8988T (cell line): ENCODE results near the gene EML4.
"Not testable (repeated sequence)": the region's sequence is repeated elsewhere in the genome, so short reads cannot be mapped to it uniquely, and the experiment has no call there.

Experiments
- DNase-seq: peaks from one replicate; pipeline ENCODE4 v3.0.0; 2011

Gene EML4

DNA sequence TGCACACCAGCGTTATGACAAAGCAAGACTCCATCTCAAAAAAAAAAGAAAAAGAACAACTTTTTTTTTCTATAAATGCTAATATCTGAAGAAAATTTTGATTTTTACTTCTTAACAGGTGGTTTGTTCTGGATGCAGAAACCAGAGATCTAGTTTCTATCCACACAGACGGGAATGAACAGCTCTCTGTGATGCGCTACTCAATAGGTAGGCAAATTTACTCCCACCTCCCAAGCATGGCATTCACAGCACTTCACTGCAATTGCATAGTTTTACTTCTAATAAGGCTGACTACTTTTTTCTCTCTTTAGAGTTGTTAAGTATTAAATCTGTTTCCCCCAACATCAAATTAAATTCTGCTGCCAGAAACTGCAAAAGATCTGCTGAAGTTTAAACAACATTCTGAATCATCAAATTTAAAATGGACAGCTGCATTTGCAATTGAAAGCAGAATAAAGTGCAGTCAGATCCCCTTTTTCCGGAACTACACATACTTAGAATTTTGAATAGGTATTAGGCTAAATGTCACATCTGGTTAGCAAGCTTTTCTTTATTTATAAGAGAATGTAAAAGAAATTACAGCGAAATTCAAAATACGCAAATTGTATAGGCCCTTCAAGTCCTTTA is 146.8 kb downstream of the EML4 start:
- DNase-seq = no peak

- DNase-seq = no peak
Measured at GRCh38 chr2:42316910-42317309, 147.8 kb downstream of the EML4 start.

GRCh38 chr2:42317486-42317885 is 148.3 kb downstream of the EML4 start:
- no peak for DNase-seq

- no peak for DNase-seq
Measured at GRCh38 chr2:42317945-42318344, 148.8 kb downstream of the EML4 start.

GRCh38 chr2:42319265-42319664 is 150.1 kb downstream of the EML4 start:
- DNase-seq = no peak

GRCh38 chr2:42321452-42322064 is 152.4 kb downstream of the EML4 start:
- DNase-seq = no peak

- no peak for DNase-seq
Measured at GRCh38 chr2:42324244-42324643, 155.1 kb downstream of the EML4 start.

DNA sequence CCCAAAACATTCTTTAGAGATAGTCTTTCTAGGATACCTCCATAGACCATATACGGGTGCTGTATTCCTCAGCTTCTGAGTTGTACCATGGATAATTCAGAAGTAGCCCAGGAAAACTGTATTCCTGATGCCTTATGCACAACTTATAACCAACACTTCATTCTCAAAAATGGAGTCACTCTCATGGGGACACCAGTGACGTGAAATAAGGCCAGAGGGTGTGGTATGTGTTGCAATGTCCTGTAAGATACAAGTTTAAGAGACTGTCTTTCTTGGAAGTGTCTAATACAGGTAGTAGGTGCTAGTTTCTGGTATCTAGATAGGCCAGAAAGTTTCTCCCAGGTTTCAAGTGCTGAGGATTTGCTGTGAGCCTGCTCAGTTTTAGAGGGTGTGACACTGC is 155.8 kb downstream of the EML4 start:
- DNase-seq = no peak

DNA sequence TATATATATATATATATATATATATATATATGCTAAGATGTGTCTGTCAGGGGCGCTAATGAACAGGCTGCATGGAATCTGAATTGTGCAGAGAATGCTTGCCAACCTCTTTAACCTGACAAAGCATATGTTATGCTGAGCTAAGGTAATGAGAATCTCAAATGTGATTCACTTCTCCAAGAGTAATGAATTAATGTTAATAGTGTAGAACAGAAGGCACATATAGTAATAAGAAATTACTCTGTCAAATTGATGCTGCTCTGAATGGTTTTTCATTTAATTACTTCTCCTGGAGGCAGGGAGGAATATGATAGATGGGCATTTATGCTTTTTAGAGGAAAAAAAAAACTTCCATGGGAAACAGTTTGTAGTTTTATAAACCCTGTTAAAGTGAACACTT is 156.5 kb downstream of the EML4 start:
- DNase-seq = no peak

- DNase-seq = no peak
Measured at GRCh38 chr2:42327125-42327524, 158.0 kb downstream of the EML4 start.

- no peak for DNase-seq
Measured at GRCh38 chr2:42328148-42328833, 159.1 kb downstream of the EML4 start.

DNA sequence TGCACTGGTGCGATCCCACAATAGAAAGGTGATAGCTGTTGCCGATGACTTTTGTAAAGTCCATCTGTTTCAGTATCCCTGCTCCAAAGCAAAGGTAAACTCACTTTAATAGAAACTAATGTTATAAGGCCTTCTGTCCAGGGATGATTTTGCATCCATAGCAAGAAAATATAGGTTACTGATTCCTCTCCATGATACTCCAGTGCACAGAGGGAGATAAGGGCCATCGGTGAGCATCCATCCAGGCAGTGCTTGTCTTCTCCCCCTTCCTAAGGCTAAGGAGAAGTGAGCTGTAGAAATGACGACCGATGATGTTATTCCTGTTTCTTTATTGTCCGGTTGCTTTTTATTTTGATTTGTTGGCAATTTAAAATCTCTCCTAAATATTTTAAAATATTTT is 159.8 kb downstream of the EML4 start:
- no peak for DNase-seq

GRCh38 chr2:42329736-42330135 is 160.6 kb downstream of the EML4 start:
- no peak for DNase-seq

DNA sequence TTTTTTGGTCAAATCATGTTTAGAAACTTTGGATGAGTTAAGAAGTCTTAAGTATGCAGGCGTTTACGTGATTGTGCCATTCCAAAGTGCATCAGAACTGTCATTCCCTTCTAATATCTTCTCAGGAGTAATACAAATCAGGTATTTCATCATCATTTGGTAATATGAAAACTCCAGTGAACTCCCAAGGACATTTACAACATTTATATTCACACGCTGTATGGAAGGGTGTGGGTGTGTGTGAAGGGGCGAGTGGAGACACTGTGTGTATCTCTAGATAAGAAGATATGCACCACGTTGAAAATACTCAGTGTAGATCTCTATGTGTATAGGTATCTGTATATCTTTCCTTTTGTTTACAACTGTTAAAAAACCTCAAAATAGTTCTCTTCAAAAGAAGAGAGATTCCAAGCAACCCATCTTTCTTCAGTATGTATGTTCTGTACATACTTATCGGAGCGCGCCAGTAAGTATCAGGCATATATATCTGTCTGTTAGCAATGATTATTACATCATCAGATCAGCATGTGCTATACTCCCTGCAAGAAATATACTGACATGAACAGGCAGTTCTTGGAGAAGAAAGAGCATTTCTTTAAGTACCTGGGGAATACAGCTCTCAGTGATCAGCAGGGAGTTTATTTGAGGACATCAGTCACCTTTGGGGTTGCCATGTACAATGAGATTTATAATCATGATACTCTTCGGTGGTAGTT is 162.6 kb downstream of the EML4 start:
- no peak for DNase-seq

- DNase-seq = no peak
Measured at GRCh38 chr2:42332575-42332974, 163.4 kb downstream of the EML4 start.

DNA sequence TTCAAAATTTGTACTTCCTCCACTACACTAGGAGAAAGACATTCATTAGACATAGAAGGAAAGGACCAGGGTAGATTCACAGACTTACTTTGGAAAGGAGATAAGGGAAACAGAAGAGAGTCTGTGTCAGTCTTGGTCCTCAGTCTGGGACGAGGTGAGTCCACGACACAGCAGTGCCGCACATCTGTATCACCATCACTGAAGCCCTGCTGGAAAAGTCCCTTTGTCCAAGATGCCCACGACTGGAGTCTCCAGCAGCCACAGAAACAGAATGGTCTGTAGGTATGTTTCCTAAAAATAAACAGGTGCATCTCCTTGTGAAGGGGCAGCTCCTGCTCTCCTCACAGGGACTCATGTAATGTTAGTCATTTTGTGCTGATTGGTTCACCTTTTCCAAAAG is 164.4 kb downstream of the EML4 start:
- DNase-seq = no peak

DNA sequence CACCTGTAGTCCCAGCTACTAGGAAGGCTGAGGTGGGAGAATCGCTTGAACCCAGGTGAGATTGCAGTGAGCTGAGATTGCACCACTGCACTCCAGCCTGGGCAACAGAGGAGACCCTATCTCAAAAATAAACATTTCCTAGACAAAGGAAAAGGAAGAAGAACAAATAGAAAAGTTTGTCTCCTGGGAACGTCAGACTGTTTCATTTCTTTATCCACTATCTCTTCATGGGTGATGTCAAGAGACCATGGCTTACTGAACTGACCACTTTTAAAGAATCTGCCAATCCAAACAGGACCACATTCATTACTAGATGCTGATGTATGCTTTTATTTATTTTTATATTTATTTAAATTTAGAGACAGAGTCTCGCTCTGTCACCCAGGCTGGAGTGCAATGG is 165.1 kb downstream of the EML4 start:
- no peak for DNase-seq

- DNase-seq = not testable (repeated sequence)
Measured at GRCh38 chr2:42334865-42335264, 165.7 kb downstream of the EML4 start.

DNA sequence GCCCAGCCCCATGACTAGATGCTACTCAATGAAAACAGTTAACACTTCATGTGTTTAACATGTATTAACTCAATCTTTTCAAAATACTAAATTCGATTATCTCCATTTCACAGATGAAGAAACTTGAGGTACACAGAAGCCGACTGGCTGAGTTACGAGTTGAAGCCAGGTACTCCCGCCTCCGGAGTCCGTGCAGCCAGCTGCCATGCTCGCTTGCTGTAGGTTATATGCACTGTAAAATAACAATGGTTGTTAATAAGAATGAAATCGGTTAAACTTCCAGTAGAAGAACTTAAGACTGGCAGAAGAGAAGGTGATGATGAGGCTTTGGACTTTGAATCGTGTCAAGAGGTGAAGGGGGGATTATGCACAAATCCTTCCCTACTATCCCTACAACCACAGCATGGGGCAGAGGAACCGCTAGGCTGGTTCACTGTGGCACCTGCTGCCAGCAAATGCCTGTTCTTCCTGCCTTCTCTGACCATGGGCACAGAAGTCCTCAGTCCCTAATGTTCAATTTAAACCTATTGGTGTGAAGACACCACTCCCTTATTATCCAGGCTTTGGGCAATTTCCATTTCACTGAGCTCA is 166.5 kb downstream of the EML4 start:
- DNase-seq = no peak

- DNase-seq = no peak
Measured at GRCh38 chr2:42336361-42336965, 167.3 kb downstream of the EML4 start.

GRCh38 chr2:42337356-42337820 is 168.2 kb downstream of the EML4 start:
- DNase-seq = no peak

DNA sequence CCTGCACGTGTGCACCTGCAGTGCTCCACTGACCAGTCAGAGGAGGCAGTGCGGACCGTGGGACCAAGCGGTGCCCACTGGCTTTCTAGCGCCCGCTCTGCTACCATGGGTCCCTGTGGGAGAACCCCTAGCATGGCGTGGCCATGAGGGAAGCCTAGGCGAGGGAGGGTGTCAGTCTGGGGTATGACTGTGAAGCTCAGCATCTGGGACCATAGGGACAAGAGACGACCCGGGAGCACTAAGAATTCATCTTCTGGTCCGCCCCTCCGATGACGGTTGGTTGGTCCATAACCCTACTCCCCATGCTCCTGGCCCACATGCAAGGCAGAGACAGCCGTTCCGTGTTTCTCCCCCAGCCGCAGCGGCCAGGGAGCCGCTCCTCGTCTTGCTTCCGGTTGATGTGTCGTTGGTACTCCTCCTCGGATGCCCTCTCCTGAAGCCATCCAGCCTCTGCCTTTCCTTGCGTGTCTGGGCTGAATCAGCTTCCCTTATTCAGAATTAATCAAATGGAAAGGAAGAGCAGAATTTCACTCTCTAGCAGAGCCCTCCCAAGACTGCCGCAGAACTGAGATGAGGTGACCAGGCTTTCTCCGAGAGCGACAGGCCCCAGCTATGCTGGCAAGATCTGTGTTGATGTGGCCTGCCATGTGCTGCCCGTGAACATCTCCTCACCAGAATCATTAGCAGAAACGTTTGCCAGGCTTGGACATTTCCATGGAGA is 168.9 kb downstream of the EML4 start:
- no peak for DNase-seq
